PC-3 (cell line): ENCODE data around the gene VRK3. TPM values are rescaled to one million over a fixed set of nuclear protein-coding genes. Genes with fewer than 3 reads are reported as not detected.

Experiments used
- ATAC-seq: fragments of 200-7000 bp; cut with Tn5 transposase; 2 replicates; pipeline ENCODE4 v1.9.1; 2020; ENCODE audit warnings: mild to moderate bottlenecking, moderate library complexity
- BruUV-seq: library from RNA; stranded (reverse); fragments of 400-500 nt; replicated peaks from 2 replicates; lab custom pipeline; 2021; lab: Mats Ljungman, UMichigan
- CTCF ChIA-PET: fragments of 300-600 bp; sonication (Branson Sonifier 250); formaldehyde crosslinking; loops from one replicate; lab custom pipeline; 2022; ENCODE audit warnings: antibody characterized with exemption; lab: Charles Lee
- POLR2A ChIA-PET: fragments of 300-600 bp; sonication (Branson Sonifier 250); formaldehyde crosslinking; loops from one replicate; lab custom pipeline; 2022; ENCODE audit warnings: antibody characterized with exemption; ENCODE audit not compliant: unreplicated experiment; lab: Charles Lee
- DNase-seq: peaks from one replicate; pipeline ENCODE4 v3.0.0-alpha.2; 2015
- H2AFZ ChIP-seq: fragments of 300-600 bp; sonication (generic); 2 replicates; pipeline ENCODE4 v1.6.0; 2016; ENCODE audit warnings: antibody characterized with exemption, low read length
- H3F3A ChIP-seq: fragments of 300-600 bp; sonication (generic); one replicate; pipeline ENCODE4 v1.6.0; 2017; ENCODE audit warnings: antibody characterized with exemption, low read length, control low read depth, mild to moderate bottlenecking; ENCODE audit not compliant: unreplicated experiment
- H3K27ac ChIP-seq: fragments of 300-600 bp; sonication (generic); 2 replicates; pipeline ENCODE4 v1.5.1; 2016; ENCODE audit warnings: mild to moderate bottlenecking, low read length
- H3K27me3 ChIP-seq: fragments of 300-600 bp; sonication (generic); 2 replicates; pipeline ENCODE4 v1.6.1; 2016; ENCODE audit warnings: low read length, mixed read lengths
- H3K36me3 ChIP-seq: fragments of 300-600 bp; sonication (generic); 2 replicates; pipeline ENCODE4 v1.6.1; 2016; ENCODE audit warnings: low read depth, mixed run types, low read length, mixed read lengths
- H3K4me1 ChIP-seq: fragments of 300-600 bp; sonication (generic); 2 replicates; pipeline ENCODE4 v1.5.1; 2016; ENCODE audit warnings: low read length; ENCODE audit not compliant: insufficient read depth
- H3K4me2 ChIP-seq: fragments of 300-600 bp; sonication (generic); 2 replicates; pipeline ENCODE4 v1.6.0; 2016; ENCODE audit warnings: low read length
- H3K4me3 ChIP-seq: fragments of 300-600 bp; sonication (generic); 2 replicates; pipeline ENCODE4 v1.5.1; 2016; ENCODE audit warnings: mild to moderate bottlenecking, low read length, mixed read lengths
- H3K79me2 ChIP-seq: fragments of 300-600 bp; sonication (generic); 2 replicates; pipeline ENCODE4 v1.6.1; 2017; ENCODE audit warnings: low read length, mixed read lengths
- H3K9ac ChIP-seq: fragments of 300-600 bp; sonication (generic); 2 replicates; pipeline ENCODE4 v1.6.0; 2016; ENCODE audit warnings: mild to moderate bottlenecking, low read length
- H3K9me2 ChIP-seq: fragments of 300-600 bp; sonication (generic); replicated peaks from 2 replicates; pipeline ENCODE4 v1.6.1; 2016; ENCODE audit warnings: mixed run types, low read length, mixed read lengths
- H3K9me3 ChIP-seq: fragments of 300-600 bp; sonication (generic); 2 replicates; pipeline ENCODE4 v1.6.1; 2016; ENCODE audit warnings: low read length, mixed read lengths
- H4K20me1 ChIP-seq: fragments of 300-600 bp; sonication (generic); 2 replicates; pipeline ENCODE4 v1.6.1; 2016; ENCODE audit warnings: low read length, mixed read lengths
- EZH2 ChIP-seq: fragments of 300-600 bp; sonication (generic); IDR thresholded peaks from one replicate; pipeline ENCODE4 v1.6.1; 2017; ENCODE audit warnings: antibody characterized with exemption, mild to moderate bottlenecking, low read length; ENCODE audit not compliant: unreplicated experiment
- EZH2phosphoT487 ChIP-seq: fragments of 300-600 bp; sonication (generic); IDR thresholded peaks from 2 replicates; pipeline ENCODE4 v1.6.1; 2018; ENCODE audit warnings: mild to moderate bottlenecking, antibody characterized with exemption, low read length, borderline replicate concordance
- intact Hi-C: fragments of 100-400 bp; cut with micrococcal nuclease; formaldehyde crosslinking; loops from 2 replicates; pipeline ENCODE4 v1.9.0; 2023
- total RNA-seq: library from RNA; depleted of rRNA; stranded (reverse); fragments of >200 nt; gene quantifications from 2 replicates; pipeline ENCODE4 v1.2.3, GENCODE V29; 2014
- TF ChIP-seq, protein P1 (sequence below): fragments of 300-600 bp; sonication (generic); conservative IDR thresholded peaks from 2 replicates; pipeline ENCODE4 v1.5.1; 2017; ENCODE audit warnings: antibody characterized with exemption, low read depth, mild to moderate bottlenecking, low read length

Gene VRK3
- total RNA-seq, 1 experiment from 2014 or later, result 36.3 TPM

DNA sequence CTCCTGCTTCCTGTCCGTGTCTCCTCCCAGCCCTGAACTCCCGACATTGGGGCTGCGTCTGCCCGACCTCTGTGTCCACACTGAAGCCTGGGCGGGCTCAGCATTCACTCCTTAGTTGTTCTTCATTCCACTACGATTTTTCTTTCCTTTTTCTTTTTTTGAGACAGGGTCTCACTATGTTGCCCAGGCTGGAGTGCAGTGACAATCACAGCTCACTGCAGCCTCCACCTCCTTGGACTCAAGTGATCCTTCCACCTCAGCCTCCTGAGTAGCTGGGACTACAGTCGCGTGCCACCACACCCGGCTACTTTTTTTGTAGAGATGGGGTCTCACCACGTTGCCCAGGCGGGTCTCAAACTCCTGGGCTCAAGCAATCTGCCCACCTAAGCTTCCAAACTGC lies 40.7 kb downstream of the VRK3 start:
- CTCF ChIA-PET, result no interaction called here
- intact Hi-C loops, result loop anchor here (5.0 kb wide), 1 partner anchor 47 kb away; no protein-coding TSS in a partner anchor
- Histone ChIP-seq H2AFZ (no peak overlapping the region), H3K79me2 (no peaks in the 10 kb centered on the region), H4K20me1 (0 out of 2 replicates have a peak, but pooled peaks cover 13% of the 10 kb centered on the region), H3K27me3 (no peaks in the 10 kb centered on the region), H3K27ac (no peak overlapping the region), H3K36me3 (peaks cover 15% of the 10 kb centered on the region; the same call in 1 of the 2 replicates), H3F3A (no peaks in the 10 kb centered on the region), H3K9me3 (no peaks in the 10 kb centered on the region), H3K4me1 (peaks cover 14% of the 10 kb centered on the region), H3K4me3 (no peak overlapping the region), H3K9me2 (no peaks in the 10 kb centered on the region), H3K9ac (no peak overlapping the region), H3K4me2 (no peak overlapping the region)
- POLR2A ChIA-PET, result no interaction called here
- DNase-seq, result no peak
- no TSS peak for BruUV-seq
- TF ChIP-seq, protein P1, sequence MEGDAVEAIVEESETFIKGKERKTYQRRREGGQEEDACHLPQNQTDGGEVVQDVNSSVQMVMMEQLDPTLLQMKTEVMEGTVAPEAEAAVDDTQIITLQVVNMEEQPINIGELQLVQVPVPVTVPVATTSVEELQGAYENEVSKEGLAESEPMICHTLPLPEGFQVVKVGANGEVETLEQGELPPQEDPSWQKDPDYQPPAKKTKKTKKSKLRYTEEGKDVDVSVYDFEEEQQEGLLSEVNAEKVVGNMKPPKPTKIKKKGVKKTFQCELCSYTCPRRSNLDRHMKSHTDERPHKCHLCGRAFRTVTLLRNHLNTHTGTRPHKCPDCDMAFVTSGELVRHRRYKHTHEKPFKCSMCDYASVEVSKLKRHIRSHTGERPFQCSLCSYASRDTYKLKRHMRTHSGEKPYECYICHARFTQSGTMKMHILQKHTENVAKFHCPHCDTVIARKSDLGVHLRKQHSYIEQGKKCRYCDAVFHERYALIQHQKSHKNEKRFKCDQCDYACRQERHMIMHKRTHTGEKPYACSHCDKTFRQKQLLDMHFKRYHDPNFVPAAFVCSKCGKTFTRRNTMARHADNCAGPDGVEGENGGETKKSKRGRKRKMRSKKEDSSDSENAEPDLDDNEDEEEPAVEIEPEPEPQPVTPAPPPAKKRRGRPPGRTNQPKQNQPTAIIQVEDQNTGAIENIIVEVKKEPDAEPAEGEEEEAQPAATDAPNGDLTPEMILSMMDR, result no peak
- TF ChIP-seq EZH2phosphoT487, result no peak
- no peak for TF ChIP-seq EZH2
- no peak for ATAC-seq

DNA sequence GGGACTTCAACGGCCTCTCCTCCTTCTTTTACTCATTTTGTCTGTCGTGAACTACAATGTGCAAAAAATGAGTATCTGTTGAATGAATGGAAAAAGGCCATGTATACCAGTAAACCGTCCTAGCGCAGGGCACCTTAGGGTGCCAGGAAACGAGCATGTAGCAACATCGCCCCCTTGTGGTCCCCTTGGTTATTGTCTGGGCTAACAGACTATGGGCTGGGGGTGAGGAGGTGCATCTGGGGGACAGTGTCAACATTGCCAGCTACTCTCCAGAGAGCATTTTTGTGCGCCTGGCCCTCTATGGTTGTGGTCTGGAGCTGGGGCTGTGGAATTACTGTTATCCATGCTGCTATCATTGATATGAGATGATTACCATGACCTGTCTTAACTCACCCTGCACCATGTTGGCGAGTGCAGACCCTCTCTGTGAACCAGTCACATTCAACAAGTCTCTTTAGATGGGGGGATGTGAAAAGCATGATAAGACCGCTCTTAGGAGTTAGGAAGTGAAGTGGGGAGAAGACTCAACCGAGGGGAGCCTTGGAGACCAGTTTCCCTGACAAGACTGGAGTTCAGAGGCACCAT lies 41.4 kb downstream of the VRK3 start:
- Histone ChIP-seq H3F3A (no peaks in the 10 kb centered on the region), H2AFZ (no peak overlapping the region), H3K4me3 (no peak overlapping the region), H3K27ac (no peak overlapping the region), H4K20me1 (0 out of 2 replicates have a peak, but pooled peaks cover 13% of the 10 kb centered on the region), H3K4me1 (peaks cover 8% of the 10 kb centered on the region), H3K4me2 (no peak overlapping the region), H3K36me3 (peaks cover 15% of the 10 kb centered on the region; the same call in 1 of the 2 replicates), H3K27me3 (no peaks in the 10 kb centered on the region), H3K9me3 (no peaks in the 10 kb centered on the region), H3K79me2 (no peaks in the 10 kb centered on the region), H3K9me2 (no peaks in the 10 kb centered on the region), H3K9ac (no peak overlapping the region)
- intact Hi-C loops, result loop anchor here (5.0 kb wide), 1 partner anchor 46 kb away; no protein-coding TSS in a partner anchor
- DNase-seq (peak; percentile 76), ATAC-seq (0 out of 2 replicates have a peak, but pooled peaks have one; percentile 16)
- BruUV-seq, result no TSS peak
- ChIA-PET POLR2A (no interaction called here), CTCF (no interaction called here)
- TF ChIP-seq, protein P1, result peak; percentile 98
- no peak for TF ChIP-seq EZH2phosphoT487
